H9 (cell line): ENCODE results near the gene MERTK. TPM values are rescaled to one million over a fixed set of nuclear protein-coding genes. Genes with fewer than 3 reads are reported as not detected.

ENCODE experiments used
- DNase-seq: peaks from one replicate; pipeline ENCODE4 v3.0.0-alpha.2; 2017
- H2AFZ ChIP-seq: one replicate; pipeline ENCODE4 v1.6.1; 2013; ENCODE audit warnings: mild to moderate bottlenecking, low read length, control low read depth, moderate library complexity
- H2AK5ac ChIP-seq: 2 replicates; pipeline ENCODE4 v1.6.1; 2013; ENCODE audit warnings: low read length, control low read depth, mixed read lengths; ENCODE audit not compliant: insufficient read length
- H2BK120ac ChIP-seq: one replicate; pipeline ENCODE4 v1.6.1; 2013; ENCODE audit warnings: low read depth, mild to moderate bottlenecking, low read length, control low read depth, inconsistent platforms; ENCODE audit not compliant: poor library complexity, severe bottlenecking
- H2BK12ac ChIP-seq: 2 replicates; pipeline ENCODE4 v1.6.1; 2013; ENCODE audit warnings: low read length, control low read depth, mixed read lengths, low read depth; ENCODE audit not compliant: insufficient read length
- H2BK15ac ChIP-seq: 2 replicates; pipeline ENCODE4 v1.6.1; 2013; ENCODE audit warnings: low read depth, low read length, control low read depth
- H2BK20ac ChIP-seq: one replicate; pipeline ENCODE4 v1.6.1; 2013; ENCODE audit warnings: low read depth, mild to moderate bottlenecking, low read length, control low read depth, inconsistent platforms; ENCODE audit not compliant: poor library complexity, severe bottlenecking
- H2BK5ac ChIP-seq: 2 replicates; pipeline ENCODE4 v1.6.1; 2013; ENCODE audit warnings: low read length, control low read depth, mixed read lengths; ENCODE audit not compliant: insufficient read length
- H3K14ac ChIP-seq: 2 replicates; pipeline ENCODE4 v1.6.1; 2013; ENCODE audit warnings: low read length, control low read depth; ENCODE audit not compliant: insufficient read depth
- H3K18ac ChIP-seq: 2 replicates; pipeline ENCODE4 v1.6.1; 2013; ENCODE audit warnings: low read depth, mild to moderate bottlenecking, mixed read lengths, low read length, control low read depth; ENCODE audit not compliant: insufficient read length
- H3K23ac ChIP-seq: 2 replicates; pipeline ENCODE4 v1.6.1; 2013; ENCODE audit warnings: low read length, control low read depth, mixed read lengths, low read depth; ENCODE audit not compliant: insufficient read length
- H3K23me2 ChIP-seq: 2 replicates; pipeline ENCODE4 v1.6.1; 2013; ENCODE audit warnings: low read depth, mild to moderate bottlenecking, mixed read lengths, low read length, control low read depth; ENCODE audit not compliant: insufficient read length, poor library complexity, severe bottlenecking
- H3K27ac ChIP-seq: 2 replicates; pipeline ENCODE4 v1.5.1; 2013; ENCODE audit warnings: low read length, control low read depth, mixed read lengths, low read depth; ENCODE audit not compliant: insufficient read length
- H3K27me3 ChIP-seq: 2 replicates; pipeline ENCODE4 v1.6.1; 2013; ENCODE audit warnings: low read length, control low read depth, inconsistent platforms; ENCODE audit not compliant: insufficient read depth
- H3K4ac ChIP-seq: 2 replicates; pipeline ENCODE4 v1.6.1; 2013; ENCODE audit warnings: low read depth, mild to moderate bottlenecking, control low read depth, inconsistent platforms, low read length, moderate library complexity
- H3K4me1 ChIP-seq: 2 replicates; pipeline ENCODE4 v1.6.1; 2013; ENCODE audit warnings: low read length, control low read depth, inconsistent platforms; ENCODE audit not compliant: insufficient read depth
- H3K4me2 ChIP-seq: 2 replicates; pipeline ENCODE4 v1.6.1; 2013; ENCODE audit warnings: low read length, control low read depth, mixed read lengths; ENCODE audit not compliant: insufficient read length, insufficient read depth
- H3K56ac ChIP-seq: 2 replicates; pipeline ENCODE4 v1.6.1; 2013; ENCODE audit warnings: low read depth, mild to moderate bottlenecking, mixed read lengths, low read length, control low read depth; ENCODE audit not compliant: insufficient read length
- H3K79me1 ChIP-seq: 2 replicates; pipeline ENCODE4 v1.6.1; 2013; ENCODE audit warnings: low read depth, mild to moderate bottlenecking, moderate library complexity, low read length, control low read depth, inconsistent platforms; ENCODE audit not compliant: insufficient read depth, poor library complexity, severe bottlenecking
- H3K79me2 ChIP-seq: 2 replicates; pipeline ENCODE4 v1.6.1; 2013; ENCODE audit warnings: low read length, control low read depth, inconsistent platforms; ENCODE audit not compliant: insufficient read depth
- H3K9ac ChIP-seq: 2 replicates; pipeline ENCODE4 v1.6.1; 2013; ENCODE audit warnings: low read length, control low read depth, mixed read lengths; ENCODE audit not compliant: insufficient read length; ENCODE audit errors: extremely low read depth
- H3K9me3 ChIP-seq: one replicate; pipeline ENCODE4 v1.6.1; 2013; ENCODE audit warnings: low read depth, low read length, inconsistent platforms; ENCODE audit not compliant: control insufficient read depth
- H3T11ph ChIP-seq: one replicate; pipeline ENCODE4 v1.6.1; 2013; ENCODE audit warnings: mild to moderate bottlenecking, low read length, control low read depth, inconsistent platforms
- H4K20me1 ChIP-seq: one replicate; pipeline ENCODE4 v1.6.1; 2013; ENCODE audit not compliant: control insufficient read depth, insufficient read length, insufficient read depth
- H4K5ac ChIP-seq: 2 replicates; pipeline ENCODE4 v1.6.1; 2013; ENCODE audit warnings: low read depth, mild to moderate bottlenecking, mixed read lengths, low read length, control low read depth; ENCODE audit not compliant: insufficient read length
- H4K8ac ChIP-seq: replicated peaks from 2 replicates; pipeline ENCODE4 v1.6.1; 2013; ENCODE audit warnings: low read length, control low read depth, mixed read lengths, low read depth; ENCODE audit not compliant: insufficient read length
- H4K91ac ChIP-seq: 2 replicates; pipeline ENCODE4 v1.6.1; 2013; ENCODE audit warnings: low read depth, mild to moderate bottlenecking, moderate library complexity, mixed read lengths, low read length, control low read depth; ENCODE audit not compliant: insufficient read length
- H3K27ac Mint-ChIP-seq, 3 experiments: 2 replicates in 2 of 3; 3 replicates in 1 of 3; pipeline ENCODE4 v1.8.0; 2020 to 2021; ENCODE audit warnings: mixed read lengths in 3 of 3, mild to moderate bottlenecking in 1 of 3, moderate library complexity in 1 of 3
- H3K27me3 Mint-ChIP-seq: 2 replicates; pipeline ENCODE4 v1.8.0; 2021; ENCODE audit warnings: low read depth, mild to moderate bottlenecking, moderate library complexity, mixed read lengths
- H3K36me3 Mint-ChIP-seq, 3 experiments: 2 replicates in 2 of 3; 3 replicates in 1 of 3; pipeline ENCODE4 v1.8.0; 2020 to 2021; ENCODE audit warnings: low read depth in 3 of 3, mixed read lengths in 3 of 3; ENCODE audit not compliant: insufficient read depth in 1 of 3
- H3K4me1 Mint-ChIP-seq, 2 experiments: 2 replicates each; pipeline ENCODE4 v1.8.0; 2020; ENCODE audit warnings: mixed read lengths in 2 of 2
- H3K4me3 Mint-ChIP-seq, 2 experiments: 2 replicates in 1 of 2; 3 replicates in 1 of 2; pipeline ENCODE4 v1.8.0; 2020 to 2021; ENCODE audit warnings: mild to moderate bottlenecking in 2 of 2, mixed read lengths in 2 of 2, moderate library complexity in 1 of 2
- H3K9me3 Mint-ChIP-seq, 2 experiments: 2 replicates in 1 of 2; 3 replicates in 1 of 2; pipeline ENCODE4 v1.8.0; 2020; ENCODE audit warnings: mild to moderate bottlenecking in 2 of 2, mixed read lengths in 2 of 2, moderate library complexity in 1 of 2
- WGBS: extraction: QIAGEN DNeasy Blood & Tissue Kit; methylation state at CpG from one replicate; pipeline ENCODE4 v1.1.7; 2013; ENCODE audit warnings: missing lambda C conversion rate, low lambda C conversion rate, mixed read lengths; ENCODE audit not compliant: insufficient read length; ENCODE audit errors: extremely low coverage; 5-methylcytosine and 5-hydroxymethylcytosine counted together
- total RNA-seq: library from RNA; stranded (reverse); gene quantifications from 2 replicates; pipeline ENCODE4 v1.2.1, GENCODE V29; 2021
- TF ChIP-seq, protein P1 (sequence below): fragments of 200-600 bp; sonication (generic); conservative IDR thresholded peaks from 3 replicates; pipeline ENCODE4 v1.8.0; 2021; ENCODE audit warnings: antibody characterized with exemption, mild to moderate bottlenecking

MERTK gene
- total RNA-seq, 1 experiment from 2014 or later, result 4.8 TPM

DNA sequence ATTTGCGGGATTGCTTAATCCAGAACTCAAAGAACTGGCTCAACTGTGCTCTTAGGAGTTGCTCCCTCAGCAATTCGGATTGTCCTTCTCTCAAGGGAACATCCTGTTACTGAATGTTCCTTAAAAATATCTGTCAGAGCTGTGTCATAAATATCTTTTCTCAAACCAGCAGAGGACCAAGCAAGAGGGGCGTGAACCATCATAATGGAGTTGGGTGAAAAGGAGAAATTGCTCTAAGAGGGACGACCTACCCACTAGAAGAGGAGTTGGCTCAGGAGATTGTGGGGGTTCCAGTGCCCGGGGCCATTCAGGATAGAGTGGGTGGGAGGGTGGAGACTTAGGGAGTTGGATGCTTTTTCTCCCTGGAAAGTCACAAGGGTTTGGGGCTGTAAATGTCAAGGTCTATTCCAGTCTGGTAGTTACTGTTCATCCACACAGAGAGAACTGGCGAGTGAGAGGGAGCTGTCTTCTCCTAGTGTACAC lies 59.5 kb downstream of the MERTK start:
- no peak overlapping the region for H2BK15ac ChIP-seq
- no peak overlapping the region for H3K56ac ChIP-seq
- H2AK5ac ChIP-seq, result no peak overlapping the region
- H3K4ac ChIP-seq, result no peak overlapping the region
- H4K20me1 ChIP-seq, result no peaks in the 10 kb centered on the region
- no peak overlapping the region for H3T11ph ChIP-seq
- H3K27me3 ChIP-seq, result no peaks in the 10 kb centered on the region
- H3K27me3 Mint-ChIP-seq, result no peaks in the 10 kb centered on the region
- no peak overlapping the region for H3K27ac ChIP-seq
- no CpG with 5 or more reads among the region's 6 CpGs for WGBS
- no peak overlapping the region for H3K4me3 Mint-ChIP-seq
- H3K23me2 ChIP-seq, result no peaks in the 10 kb centered on the region
- no peak overlapping the region for H2AFZ ChIP-seq
- H3K4me1 ChIP-seq, result no peaks in the 10 kb centered on the region
- no peaks in the 10 kb centered on the region for H3K36me3 Mint-ChIP-seq
- H3K18ac ChIP-seq, result no peak overlapping the region
- no peak overlapping the region for H2BK20ac ChIP-seq
- H2BK12ac ChIP-seq, result no peak overlapping the region
- no peak overlapping the region for H3K9ac ChIP-seq
- peaks cover 4 to 10% of the 10 kb centered on the region in 2 experiments; a peak in 3 of 4 replicates for H3K4me1 Mint-ChIP-seq
- no peaks in the 10 kb centered on the region for H3K9me3 Mint-ChIP-seq
- TF ChIP-seq, protein P1, sequence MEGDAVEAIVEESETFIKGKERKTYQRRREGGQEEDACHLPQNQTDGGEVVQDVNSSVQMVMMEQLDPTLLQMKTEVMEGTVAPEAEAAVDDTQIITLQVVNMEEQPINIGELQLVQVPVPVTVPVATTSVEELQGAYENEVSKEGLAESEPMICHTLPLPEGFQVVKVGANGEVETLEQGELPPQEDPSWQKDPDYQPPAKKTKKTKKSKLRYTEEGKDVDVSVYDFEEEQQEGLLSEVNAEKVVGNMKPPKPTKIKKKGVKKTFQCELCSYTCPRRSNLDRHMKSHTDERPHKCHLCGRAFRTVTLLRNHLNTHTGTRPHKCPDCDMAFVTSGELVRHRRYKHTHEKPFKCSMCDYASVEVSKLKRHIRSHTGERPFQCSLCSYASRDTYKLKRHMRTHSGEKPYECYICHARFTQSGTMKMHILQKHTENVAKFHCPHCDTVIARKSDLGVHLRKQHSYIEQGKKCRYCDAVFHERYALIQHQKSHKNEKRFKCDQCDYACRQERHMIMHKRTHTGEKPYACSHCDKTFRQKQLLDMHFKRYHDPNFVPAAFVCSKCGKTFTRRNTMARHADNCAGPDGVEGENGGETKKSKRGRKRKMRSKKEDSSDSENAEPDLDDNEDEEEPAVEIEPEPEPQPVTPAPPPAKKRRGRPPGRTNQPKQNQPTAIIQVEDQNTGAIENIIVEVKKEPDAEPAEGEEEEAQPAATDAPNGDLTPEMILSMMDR, result no peak
- H3K79me1 ChIP-seq, result no peaks in the 10 kb centered on the region
- H3K9me3 ChIP-seq, result no peaks in the 10 kb centered on the region
- no peak overlapping the region for H4K8ac ChIP-seq
- no peaks in the 10 kb centered on the region for H3K79me2 ChIP-seq
- no peak overlapping the region for H3K27ac Mint-ChIP-seq
- no peak overlapping the region for H4K5ac ChIP-seq
- H3K4me2 ChIP-seq, result no peak overlapping the region
- H2BK5ac ChIP-seq, result no peak overlapping the region
- no peak for DNase-seq
- no peak overlapping the region for H3K14ac ChIP-seq
- no peak overlapping the region for H3K23ac ChIP-seq
- no peak overlapping the region for H4K91ac ChIP-seq
- no peak overlapping the region for H2BK120ac ChIP-seq
